GM19238 (cell line): ENCODE data around the gene FGF21.
"Not testable (repeated sequence)": the region's sequence is repeated elsewhere in the genome, so short reads cannot be mapped to it uniquely, and the experiment has no call there.

Source experiments
- DNase-seq: peaks from one replicate; pipeline ENCODE4 v3.0.0; 2011; ENCODE audit warnings: low spot score; ENCODE audit not compliant: insufficient read length

Gene FGF21

GRCh38 chr19:48755084-48755641 is at the start of gene FGF21:
Gene FGF21 (plus strand): TSS chr19:48755524. CDS start chr19:48756237, 713 bp downstream.
- no peak for DNase-seq

GRCh38 chr19:48708471-48708870 is 46.9 kb upstream of the FGF21 start:
- no peak for DNase-seq

- no peak for DNase-seq
Observed at GRCh38 chr19:48711106-48711662, 44.1 kb upstream of the FGF21 start.

GRCh38 chr19:48713041-48713863 is 42.1 kb upstream of the FGF21 start:
- DNase-seq, result no peak

DNA sequence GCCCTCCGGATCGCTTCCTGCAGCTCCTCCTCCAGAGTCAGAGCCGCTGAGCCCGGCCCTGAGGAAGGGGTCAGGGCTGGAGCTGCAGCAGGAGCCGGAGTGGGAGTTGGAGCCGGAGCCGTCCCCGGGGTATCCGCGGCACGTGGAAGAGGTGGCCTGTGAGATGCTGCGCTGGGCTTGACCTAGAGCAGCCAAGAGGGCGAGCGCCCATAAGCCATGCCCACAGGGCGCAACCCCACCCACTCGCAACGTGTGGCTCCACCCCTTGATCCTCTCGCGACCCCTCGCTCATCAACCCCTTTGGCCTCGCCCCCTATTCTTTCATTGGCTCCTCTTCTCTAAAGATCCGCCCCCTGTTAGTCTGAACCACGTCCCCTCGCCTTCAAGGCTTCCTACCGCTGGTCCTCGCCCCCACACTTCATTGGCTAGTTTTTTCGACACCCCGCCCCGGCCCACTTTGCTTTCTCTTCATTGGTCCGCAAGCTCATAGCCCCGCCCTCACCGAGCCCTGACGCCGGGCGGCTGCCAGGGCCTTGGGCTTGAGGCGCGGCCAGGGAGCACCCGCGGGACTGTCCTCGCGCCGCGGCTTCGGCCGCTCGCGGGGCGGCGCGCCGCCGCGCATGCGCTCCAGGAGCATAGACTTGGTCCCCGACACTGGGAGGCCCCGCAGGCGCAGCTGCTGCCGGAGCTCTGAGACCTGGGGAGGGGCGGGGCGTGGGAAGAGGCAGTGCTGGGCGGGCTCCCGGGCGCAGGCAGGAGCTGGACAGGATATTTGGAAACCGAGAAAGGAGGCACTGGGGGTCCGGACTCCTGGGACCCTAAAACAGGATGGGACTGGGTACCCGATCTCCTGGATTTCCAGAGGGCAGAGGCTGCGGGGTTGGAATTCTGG is 41.2 kb upstream of the FGF21 start:
- DNase-seq, result peak; percentile 99

GRCh38 chr19:48714759-48715675 is 40.3 kb upstream of the FGF21 start:
- no peak for DNase-seq

DNA sequence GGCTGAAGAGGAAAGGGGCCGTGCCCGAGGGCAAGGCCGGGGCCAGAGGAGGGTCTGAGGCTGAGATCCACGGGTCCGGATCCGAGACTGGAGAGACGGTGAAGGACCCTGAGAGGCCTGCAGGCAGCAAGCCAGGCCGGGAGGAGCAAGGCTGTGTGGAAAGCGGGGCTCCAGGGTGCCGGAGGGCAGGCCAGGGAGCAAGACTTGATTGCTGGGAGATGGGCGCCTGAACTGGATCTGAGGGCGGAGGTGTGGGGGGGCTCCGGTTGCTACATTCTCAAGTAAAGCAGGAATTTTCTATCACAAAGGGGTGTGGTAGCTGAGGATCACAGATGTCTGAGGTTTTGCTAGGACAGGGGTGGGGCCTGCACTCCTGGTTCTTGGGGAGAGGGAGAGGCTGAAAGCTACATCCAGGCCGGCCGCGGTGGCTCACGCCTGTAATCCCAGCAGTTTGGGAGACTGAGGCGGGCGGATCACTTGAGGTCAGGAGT is 39.6 kb upstream of the FGF21 start:
- no peak for DNase-seq

- no peak for DNase-seq
Observed at GRCh38 chr19:48716562-48717291, 38.6 kb upstream of the FGF21 start.

- DNase-seq, result not testable (repeated sequence)
Observed at GRCh38 chr19:48718106-48718505, 37.2 kb upstream of the FGF21 start.

DNA sequence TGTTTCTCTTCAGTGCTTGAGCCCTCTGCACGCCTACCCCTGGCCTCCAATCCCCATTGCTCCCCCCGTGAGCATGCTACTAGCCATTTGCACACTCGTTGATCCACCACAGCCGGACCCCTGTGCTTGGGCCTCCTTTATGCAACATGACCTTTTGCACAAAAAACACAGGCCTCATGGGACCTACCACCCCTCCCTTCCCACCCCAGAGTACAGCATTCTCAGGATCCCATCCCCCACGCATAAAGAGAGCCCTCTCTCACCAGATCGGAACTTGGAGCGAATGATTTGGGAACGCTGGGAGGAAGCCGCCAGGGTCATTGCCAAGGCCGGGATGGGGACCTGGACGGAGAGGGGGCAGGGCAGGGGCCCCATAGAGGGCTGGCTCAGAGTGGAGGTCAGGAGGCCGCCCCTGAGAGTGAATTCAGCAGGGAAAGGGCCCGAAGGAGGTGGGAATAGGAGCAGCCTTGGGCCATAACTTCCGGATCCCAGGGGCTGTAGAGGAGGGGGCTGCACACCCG is 36.6 kb upstream of the FGF21 start:
- no peak for DNase-seq

DNA sequence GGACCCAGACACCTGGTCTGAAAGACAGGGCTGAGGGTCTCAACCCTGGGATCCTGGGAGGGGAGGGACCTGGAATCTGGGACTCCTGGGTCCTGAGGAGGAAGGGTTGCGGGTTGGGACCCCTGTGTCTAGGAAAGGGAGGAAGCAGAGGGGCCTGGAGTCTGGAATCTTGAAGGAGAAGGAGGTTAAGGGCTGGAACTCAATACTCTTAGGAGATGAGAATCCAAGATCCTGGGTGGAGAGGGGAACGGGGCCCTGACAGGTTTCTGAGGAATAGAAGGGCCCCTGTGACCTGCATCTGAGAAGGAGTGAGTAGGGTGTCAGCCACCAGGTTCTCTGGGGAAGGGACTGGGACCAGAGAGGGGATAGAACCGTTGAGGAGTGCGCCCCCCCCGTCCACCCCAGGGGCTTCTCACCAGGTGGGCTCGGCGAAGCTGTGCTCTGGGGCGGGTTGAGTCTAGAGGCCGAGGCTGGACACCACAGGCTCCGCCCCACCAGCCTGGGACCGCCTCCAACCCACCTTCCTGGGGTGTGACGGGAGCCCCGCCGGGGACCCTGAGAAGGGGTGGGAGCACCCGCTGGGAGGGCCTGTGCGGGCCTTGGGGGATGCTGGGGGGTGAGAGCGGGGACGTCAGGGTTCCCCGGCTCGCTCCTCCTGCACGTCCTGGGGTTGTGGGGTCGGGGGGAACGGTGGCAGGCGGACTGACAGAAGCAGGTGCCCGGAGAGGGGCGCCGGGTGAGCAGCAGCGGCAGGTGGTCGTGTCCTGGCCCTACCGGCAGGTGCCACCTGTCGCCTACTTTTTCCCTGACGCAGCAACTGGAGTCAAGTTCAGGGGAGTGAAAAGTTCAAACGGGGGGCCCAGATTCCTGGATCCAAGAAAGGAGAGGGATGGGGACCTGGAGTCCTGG is 35.8 kb upstream of the FGF21 start, which contains the start of gene MAMSTR:
TSS of gene MAMSTR (minus strand) at position 463 of the 909 bp plus-strand sequence. CDS start 694 bp downstream, outside the sequence.
- DNase-seq, result no peak

- no peak for DNase-seq
Observed at GRCh38 chr19:48720251-48720612, 35.1 kb upstream of the FGF21 start.

DNA sequence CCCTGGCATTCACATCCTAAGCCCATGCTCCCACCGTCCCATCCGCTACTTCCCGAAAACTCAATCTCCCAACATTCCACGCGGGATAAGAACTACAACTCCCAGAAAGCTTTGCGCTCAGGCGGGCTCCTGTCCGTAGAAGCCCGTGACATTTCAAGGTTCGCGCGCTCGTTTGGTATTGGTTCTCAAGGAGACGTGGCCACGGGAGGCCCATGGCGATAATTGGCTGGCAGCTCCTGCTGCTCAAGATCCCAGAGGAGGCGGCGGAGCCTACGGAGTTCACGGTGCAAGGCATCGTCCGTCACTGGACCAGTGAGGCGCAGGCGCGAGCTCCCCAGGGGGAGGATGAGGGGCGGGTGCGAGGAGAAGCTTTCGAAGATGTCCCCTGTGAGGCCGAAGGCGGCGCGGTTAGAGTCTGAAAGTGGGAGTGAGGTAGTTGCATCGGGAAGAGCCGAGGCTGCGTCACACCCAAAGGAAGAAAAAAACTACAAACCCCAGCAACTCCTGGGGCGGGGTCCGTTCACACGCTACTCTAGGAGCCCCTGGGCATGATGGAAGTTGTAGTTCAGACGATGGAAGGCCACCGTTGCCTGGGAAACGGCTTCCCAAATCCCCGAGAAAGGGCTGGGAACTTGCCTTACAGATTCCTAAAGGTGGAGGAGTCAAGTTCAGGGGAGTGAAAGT is 34.6 kb upstream of the FGF21 start:
- DNase-seq, result peak; percentile 95

GRCh38 chr19:48722196-48722708 is 33.1 kb upstream of the FGF21 start:
- DNase-seq, result no peak

GRCh38 chr19:48724796-48725753 is 30.2 kb upstream of the FGF21 start:
- DNase-seq, result no peak

DNA sequence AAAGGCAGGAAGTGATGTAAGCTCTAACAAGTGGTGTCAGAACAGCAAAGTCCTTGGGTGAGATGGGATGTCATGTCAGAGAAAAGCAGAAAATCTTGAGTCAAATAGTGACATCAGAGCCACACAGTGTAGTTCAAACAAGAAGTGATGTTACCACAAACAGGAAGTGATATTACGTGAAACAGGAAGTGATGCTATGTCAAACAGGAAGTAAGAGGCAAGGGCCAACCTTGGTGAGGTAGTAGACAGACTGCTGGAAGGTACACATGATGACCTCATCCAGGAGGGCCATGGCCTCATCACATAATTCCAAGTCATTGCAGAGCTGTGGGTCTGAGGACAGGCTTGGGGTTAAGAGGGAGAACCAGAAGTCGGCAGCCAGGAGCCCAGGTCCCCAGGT is 28.8 kb upstream of the FGF21 start:
- no peak for DNase-seq
